ENCODE measurements around the gene KICS2. TPM values are rescaled to one million over a fixed set of nuclear protein-coding genes. Genes with fewer than 3 reads are reported as not detected.

Gene KICS2
- total and polyA plus RNA-seq, 2 of the 8 experiments (the other 6 are each of a cell fraction or from before 2014, with no cell fraction given): 5.6 to 9.5 TPM

DNA sequence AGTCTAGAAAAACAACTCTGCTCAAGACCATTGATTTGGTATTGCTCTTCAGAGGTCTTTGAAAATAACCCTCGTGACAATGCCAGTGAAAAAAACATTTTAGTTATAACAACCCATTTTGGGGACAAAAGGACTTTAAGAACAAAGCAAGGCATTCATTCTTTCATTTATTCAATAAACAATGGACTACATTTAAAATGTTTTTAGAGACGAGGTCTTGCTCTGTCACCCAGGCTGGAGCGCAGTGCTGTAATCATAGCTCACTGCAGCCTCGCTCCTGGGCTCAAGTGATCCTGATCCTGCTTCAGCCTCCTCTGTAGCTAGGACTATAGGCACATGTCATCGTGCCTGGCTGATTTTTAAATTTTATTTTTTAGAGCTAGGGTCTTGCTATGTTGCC lies 7.7 kb upstream of the KICS2 start:
- no peak overlapping the region for H2BK12ac ChIP-seq (ENCODE audit: low read depth, low read length)
- DNase-seq (ENCODE audit: low read depth in 1 of 2, low spot score in 2 of 2) (no peak), FAIRE-seq (no peak)
- ChIA-PET CTCF (ENCODE audit: partially characterized antibody) (interaction anchor here (0.6 to 1.6 kb wide), 2 partner anchors 27 to 139 kb away, joined by 3 to 5 read pairs; no protein-coding TSS in a partner anchor), POLR2A (ENCODE audit: partially characterized antibody) (no interaction called here)
- H3K9ac ChIP-seq (replicated peaks in 1 of 4; ENCODE audit: extremely low read depth in 1 of 4, low read depth in 3 of 4, low read length in 3 of 4): no peak overlapping the region
- H3K27me3 ChIP-seq (replicated peaks in 1 of 4; ENCODE audit: control insufficient read depth in 3 of 4, extremely low read depth in 1 of 4, insufficient read depth in 3 of 4, low read length in 3 of 4): no peaks in the 10 kb centered on the region
- no peak overlapping the region for H3K4ac ChIP-seq (replicated peaks; ENCODE audit: insufficient read length, low read depth, low read length)
- no peaks in the 10 kb centered on the region for H3K9me3 ChIP-seq (ENCODE audit: insufficient read depth in 2 of 2, low read depth in 1 of 2, low read length in 1 of 2)
- H3K14ac ChIP-seq (ENCODE audit: insufficient read length): no peak overlapping the region
- H4K5ac ChIP-seq (ENCODE audit: insufficient read length, low read depth, low read length): no peak overlapping the region
- H2AK5ac ChIP-seq (ENCODE audit: low read depth, low read length): no peak overlapping the region
- no peak overlapping the region for H2BK15ac ChIP-seq (ENCODE audit: low read length)
- no peak overlapping the region for H3K4me2 ChIP-seq (ENCODE audit: insufficient read depth in 1 of 2, low read depth in 2 of 2, low read length in 2 of 2)
- H3K23ac ChIP-seq (ENCODE audit: insufficient read length): no peak overlapping the region
- no peaks in the 10 kb centered on the region for H3K36me3 ChIP-seq (ENCODE audit: control insufficient read depth in 2 of 4, insufficient read depth in 4 of 4, low read length in 3 of 4)
- H3K4me1 ChIP-seq (replicated peaks in 1 of 4; ENCODE audit: control insufficient read depth in 3 of 4, insufficient read depth in 4 of 4, low read length in 3 of 4): peaks cover 0 to 2% (median under 1%) of the 10 kb centered on the region in 4 experiments; a peak in 2 of 7 replicates
- no peak overlapping the region for H3K56ac ChIP-seq (replicated peaks; ENCODE audit: insufficient read length, low read depth, low read length)
- H3K79me2 ChIP-seq (ENCODE audit: control insufficient read depth in 1 of 2, insufficient read depth in 2 of 2, low read length in 2 of 2): no peaks in the 10 kb centered on the region
- H3K27ac ChIP-seq (ENCODE audit: low read depth, low read length): no peak overlapping the region
- no peak overlapping the region for H2BK5ac ChIP-seq (ENCODE audit: low read depth, low read length)
- no peaks in the 10 kb centered on the region for H4K20me1 ChIP-seq (replicated peaks in 1 of 2; ENCODE audit: control insufficient read depth in 1 of 2, insufficient read depth in 2 of 2, low read length in 2 of 2)
- H2BK120ac ChIP-seq (replicated peaks; ENCODE audit: low read depth, low read length): no peak overlapping the region
- WGBS, 2 experiments (ENCODE audit: extremely low coverage in 1 of 2, insufficient coverage in 1 of 2, insufficient read length in 1 of 2, insufficient replicate concordance in 2 of 2, low coverage in 1 of 2, low lambda C conversion rate in 2 of 2, missing lambda C conversion rate in 1 of 2): 88% methylated on average over 5 of the region's 5 CpGs; no CpG with 5 or more reads in 1 of the 2 experiments
- no peaks in the 10 kb centered on the region for H3K23me2 ChIP-seq (ENCODE audit: low read depth, low read length)
- no peak overlapping the region for H3K4me3 ChIP-seq (ENCODE audit: extremely low read depth in 1 of 4, insufficient read depth in 2 of 4, low read depth in 3 of 4, low read length in 4 of 4)
- no peak overlapping the region for H3K18ac ChIP-seq (ENCODE audit: extremely low read depth, low read length)
- no peak overlapping the region for H2AFZ ChIP-seq (ENCODE audit: low read length)
- no peak overlapping the region for H2BK20ac ChIP-seq (ENCODE audit: low read length)
- no peaks in the 10 kb centered on the region for H3K79me1 ChIP-seq (ENCODE audit: low read depth, low read length)
- no peak overlapping the region for H4K8ac ChIP-seq (ENCODE audit: extremely low read depth, insufficient read depth, low read length)
- H4K91ac ChIP-seq (replicated peaks; ENCODE audit: insufficient read length, low read length): no peak overlapping the region
- TF ChIP-seq EZH2 (IDR thresholded peaks at IDR 0.05; ENCODE audit: low read depth, low read length, severe bottlenecking) (no peak), CTBP2 (IDR thresholded peaks at IDR 0.05; ENCODE audit: borderline replicate concordance, insufficient read depth, insufficient read length, low read length) (no peak), TBP (IDR thresholded peaks at IDR 0.05; ENCODE audit: low read depth, low read length) (no peak), RAD21 (IDR thresholded peaks at IDR 0.05 in 1 of 2, conservative IDR thresholded peaks at IDR 0.05 in 1 of 2; ENCODE audit: low read depth in 2 of 2, low read length in 2 of 2) (no peak), SRF (IDR thresholded peaks at IDR 0.05; ENCODE audit: low read depth, low read length) (no peak), SIRT6 (IDR thresholded peaks at IDR 0.05; ENCODE audit: low read length) (no peak), JUND (IDR thresholded peaks at IDR 0.05; ENCODE audit: low read length) (no peak), PHF8 (conservative IDR thresholded peaks at IDR 0.05; ENCODE audit: low read depth, low read length) (no peak), SIN3A (conservative IDR thresholded peaks at IDR 0.05 in 1 of 2, IDR thresholded peaks at IDR 0.05 in 1 of 2; ENCODE audit: low read depth in 1 of 2, low read length in 2 of 2) (no peak), HDAC2 (IDR thresholded peaks at IDR 0.05; ENCODE audit: borderline replicate concordance in 1 of 2, low read depth in 2 of 2, low read length in 2 of 2) (no peak), MAFK (IDR thresholded peaks at IDR 0.05; ENCODE audit: low read depth, low read length) (no peak), SP1 (IDR thresholded peaks at IDR 0.05; ENCODE audit: low read depth, low read length) (no peak), RXRA (IDR thresholded peaks at IDR 0.05; ENCODE audit: insufficient read depth, low read depth, low read length) (no peak), SUZ12 (IDR thresholded peaks at IDR 0.05; ENCODE audit: low read length) (no peak)
